ENCODE results near the gene ATP5MG.
"Not testable (repeated sequence)": the region's sequence is repeated elsewhere in the genome, so short reads cannot be mapped to it uniquely, and the experiment has no call there.

ATP5MG gene, protein sequence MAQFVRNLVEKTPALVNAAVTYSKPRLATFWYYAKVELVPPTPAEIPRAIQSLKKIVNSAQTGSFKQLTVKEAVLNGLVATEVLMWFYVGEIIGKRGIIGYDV

DNA sequence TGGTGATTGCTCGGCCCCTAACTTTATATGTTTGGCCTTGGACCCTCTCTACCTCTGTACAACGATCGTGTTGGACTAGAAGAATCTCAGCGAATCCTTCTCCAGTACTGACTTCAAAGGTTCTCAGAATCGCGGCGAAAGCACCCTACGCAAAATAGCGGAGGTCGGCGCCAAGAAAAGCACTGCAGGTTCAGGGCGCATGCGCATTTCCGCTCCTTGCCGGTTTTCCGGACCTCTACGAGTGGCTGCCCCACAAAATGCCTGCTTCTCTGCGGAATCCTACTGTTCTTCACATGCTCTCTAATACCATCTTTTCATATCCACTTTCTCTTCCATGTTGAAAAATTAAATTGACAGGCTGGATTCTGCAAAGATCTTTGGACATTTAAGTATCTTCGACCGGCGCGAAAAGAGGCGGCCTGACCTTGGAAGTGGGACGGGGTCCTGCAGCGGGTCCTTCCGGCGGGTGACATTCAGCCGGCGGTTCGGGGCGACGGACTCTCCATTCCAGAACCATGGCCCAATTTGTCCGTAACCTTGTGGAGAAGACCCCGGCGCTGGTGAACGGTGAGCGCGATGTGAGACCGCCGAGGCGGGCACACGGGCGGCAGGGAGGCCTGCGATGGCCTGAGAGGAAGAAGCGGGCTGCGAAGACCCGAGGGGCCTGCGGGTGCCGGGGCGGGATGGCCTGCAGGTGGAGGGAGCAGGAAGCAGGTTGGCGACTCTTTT lies at the start of gene ATP5MG:
Gene ATP5MG, plus strand, starts transcription at position 456 of the 729 bp plus-strand sequence. Its CDS starts 60 bp downstream, at position 516.
- peak; percentile 95 to 97 (median 96) for DNase-seq

DNA sequence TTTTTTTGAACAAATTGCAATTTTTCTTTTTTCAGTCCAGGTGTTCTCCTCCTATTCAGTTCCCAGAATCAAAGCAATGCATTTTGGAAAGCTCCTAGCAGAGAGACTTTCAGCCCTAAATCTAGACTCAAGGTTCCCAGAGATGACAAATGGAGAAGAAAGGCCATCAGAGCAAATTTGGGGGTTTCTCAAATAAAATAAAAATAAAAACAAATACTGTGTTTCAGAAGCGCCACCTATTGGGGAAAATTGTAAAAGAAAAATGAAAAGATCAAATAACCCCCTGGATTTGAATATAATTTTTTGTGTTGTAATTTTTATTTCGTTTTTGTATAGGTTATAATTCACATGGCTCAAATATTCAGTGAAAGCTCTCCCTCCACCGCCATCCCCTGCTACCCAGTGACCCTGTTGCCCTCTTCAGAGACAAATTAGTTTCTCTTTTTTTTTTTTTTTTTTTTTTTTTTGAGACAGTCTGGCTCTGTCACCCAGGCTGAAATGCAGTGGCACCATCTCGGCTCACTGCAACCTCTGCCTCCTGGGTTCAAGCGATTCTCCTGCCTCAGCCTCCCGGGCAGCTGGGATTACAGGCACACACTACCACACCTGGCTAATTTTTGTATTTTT lies 48.2 kb upstream of the ATP5MG start:
- peak; percentile 57 to 79 (median 75) for DNase-seq

DNA sequence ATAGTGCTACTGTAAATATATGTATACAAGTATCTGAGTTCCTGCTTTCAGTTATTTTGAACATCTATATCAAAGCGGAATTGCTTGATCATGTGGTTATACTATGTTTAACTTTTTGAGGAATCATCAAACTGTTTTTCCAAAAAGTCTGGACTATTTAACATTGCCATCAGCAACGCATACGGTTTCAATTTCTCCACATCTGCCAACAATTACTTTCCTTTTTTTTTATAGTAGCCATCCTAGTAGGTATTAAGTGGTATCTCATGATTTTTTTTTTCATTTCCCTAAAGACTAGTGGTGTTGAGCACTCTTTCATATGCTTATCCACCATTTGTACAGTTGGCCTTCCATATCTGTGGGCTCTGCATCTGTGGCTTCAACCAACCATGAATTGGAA lies 43.3 kb upstream of the ATP5MG start:
- no peak for DNase-seq

DNA sequence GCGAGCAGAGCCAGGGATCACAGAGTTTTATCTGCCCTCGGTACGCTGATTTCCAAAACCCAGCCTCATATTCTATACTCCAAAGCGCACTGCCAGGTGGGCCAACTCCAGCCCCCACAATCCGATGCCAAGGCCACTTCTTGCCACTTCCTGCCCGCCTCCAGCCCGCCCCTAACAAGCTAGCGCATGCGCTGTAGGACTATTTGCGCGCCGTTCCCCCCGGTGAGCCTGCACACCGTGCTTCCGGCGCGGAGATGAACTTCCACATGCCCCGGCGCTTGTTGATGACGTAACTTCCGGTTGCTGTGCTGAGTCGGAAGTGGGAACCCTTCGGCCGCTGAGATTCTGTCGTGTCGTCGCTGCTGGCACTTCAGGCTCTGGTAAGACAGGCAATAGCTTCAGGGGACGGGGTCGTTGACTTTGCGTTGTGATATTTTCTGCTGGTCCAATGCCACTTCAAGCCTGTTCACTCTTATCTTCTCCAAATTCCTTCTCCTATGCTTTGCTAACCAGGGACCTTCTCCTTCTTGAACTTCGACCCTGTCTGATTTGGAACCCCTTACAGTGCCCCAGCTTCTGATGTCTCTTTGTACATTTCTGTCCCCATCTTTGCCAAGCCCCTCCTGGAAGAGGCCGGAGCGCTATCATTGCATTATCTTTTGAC lies 42.0 kb upstream of the ATP5MG start, which contains the start of gene UBE4A:
Gene UBE4A, plus strand, starts transcription at position 306 of the 664 bp plus-strand sequence. CDS start 5,481 bp downstream, outside the sequence.
- DNase-seq: peak; percentile 96 to 98 (median 97)

DNA sequence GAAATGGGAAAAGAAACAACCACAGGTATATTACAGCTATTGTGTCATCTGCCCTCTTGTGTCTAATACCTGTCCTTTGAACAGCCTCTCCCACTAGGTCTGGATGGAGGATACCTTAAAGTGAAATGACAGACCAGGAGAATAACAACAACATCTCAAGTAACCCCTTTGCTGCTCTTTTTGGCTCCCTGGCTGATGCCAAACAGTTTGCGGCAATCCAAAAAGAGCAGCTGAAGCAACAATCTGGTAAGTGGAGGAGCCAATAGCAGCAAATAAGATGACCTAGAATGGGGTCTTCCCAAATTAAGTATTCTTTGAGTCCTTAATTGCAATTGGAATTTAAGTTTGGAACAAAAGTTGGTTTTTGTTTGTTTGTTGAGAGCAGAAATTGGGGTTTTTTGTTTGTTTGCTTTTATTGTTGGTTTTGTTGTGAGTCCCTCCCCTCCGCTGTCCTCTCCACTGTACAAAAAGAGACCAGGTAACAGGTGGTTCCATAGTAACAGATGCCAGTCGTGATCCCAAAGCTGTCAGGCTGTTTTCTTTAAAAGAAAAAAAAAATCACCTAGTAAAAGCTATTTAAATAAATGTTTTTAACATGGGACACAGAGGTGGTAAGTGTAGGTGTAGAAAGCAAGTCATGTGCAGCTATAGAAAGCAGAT lies 36.3 kb upstream of the ATP5MG start:
- DNase-seq: no peak

DNA sequence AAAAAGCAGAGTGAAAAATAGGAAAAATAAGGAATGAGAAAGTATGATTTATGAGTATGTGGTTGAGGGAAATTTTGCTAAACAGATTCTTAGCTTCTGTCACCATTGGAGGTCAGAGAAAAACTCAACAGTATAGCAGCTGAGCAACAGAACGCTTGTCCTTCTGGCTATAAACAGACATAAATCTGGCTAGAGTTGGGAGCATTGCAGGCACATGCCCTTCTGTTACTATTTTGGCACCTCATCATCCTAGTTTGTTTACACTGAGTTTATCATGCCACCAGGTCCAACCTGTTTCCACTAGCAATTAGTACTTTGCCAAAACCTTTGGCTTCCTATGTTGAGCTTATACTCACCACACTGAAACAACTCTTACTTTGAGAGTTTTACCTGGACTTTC lies 35.1 kb upstream of the ATP5MG start:
- DNase-seq: no peak

DNA sequence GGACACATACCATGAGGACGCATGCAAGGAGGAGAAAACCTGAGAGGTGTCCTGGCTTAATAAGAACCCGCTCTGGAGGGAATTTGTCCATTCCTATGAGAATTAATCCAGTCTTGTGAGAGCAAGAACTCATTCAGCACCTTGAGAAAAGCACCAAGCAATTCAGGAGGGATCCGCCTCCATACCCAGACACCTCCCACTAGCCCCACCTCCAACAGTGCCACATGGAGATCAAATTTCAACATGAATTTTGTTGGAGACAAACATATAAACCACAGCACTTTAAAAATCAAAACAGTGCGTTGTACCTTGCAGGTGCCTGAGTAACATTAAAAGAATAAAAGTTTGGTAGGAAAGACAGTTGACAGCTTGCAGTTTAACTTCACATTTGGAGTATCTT lies 30.6 kb upstream of the ATP5MG start:
- no peak for DNase-seq

DNA sequence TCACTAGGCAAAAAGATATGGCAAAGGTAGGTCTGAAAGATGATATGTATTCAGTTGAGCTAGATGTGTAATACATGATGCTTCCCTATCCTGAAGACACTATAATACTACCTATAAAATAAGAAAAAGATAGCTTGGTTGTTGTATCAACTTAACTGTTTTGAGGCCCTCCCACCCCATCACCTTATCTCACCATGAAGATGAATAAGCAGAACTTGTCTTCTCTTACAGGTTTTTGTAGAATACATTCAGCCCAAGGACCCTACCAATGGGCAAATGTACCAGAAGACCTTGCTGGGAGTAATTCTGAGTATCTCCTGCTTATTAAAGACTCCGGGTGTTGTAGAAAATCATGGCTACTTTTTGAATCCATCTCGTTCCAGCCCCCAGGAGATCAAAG lies 28.1 kb upstream of the ATP5MG start:
- no peak for DNase-seq

DNA sequence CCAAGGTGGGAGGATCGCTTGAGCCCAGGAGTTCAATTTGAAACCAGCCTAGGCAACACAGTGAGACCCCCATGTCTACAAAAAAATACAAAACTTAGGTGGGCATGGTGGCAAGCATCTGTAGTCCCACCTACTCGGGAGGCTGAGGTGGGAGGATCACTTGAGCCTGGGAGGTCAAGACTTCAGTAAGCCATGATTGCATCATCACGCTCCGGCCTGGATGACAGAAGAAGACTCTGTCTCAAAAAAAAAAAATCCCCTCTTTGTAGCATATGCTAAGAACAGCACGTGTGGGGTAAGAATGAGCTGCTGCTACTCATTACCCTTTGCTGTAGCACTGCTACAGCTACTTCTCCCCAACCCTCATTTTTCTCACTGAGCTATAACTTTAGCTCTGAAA lies 27.5 kb upstream of the ATP5MG start:
- DNase-seq: no peak

DNA sequence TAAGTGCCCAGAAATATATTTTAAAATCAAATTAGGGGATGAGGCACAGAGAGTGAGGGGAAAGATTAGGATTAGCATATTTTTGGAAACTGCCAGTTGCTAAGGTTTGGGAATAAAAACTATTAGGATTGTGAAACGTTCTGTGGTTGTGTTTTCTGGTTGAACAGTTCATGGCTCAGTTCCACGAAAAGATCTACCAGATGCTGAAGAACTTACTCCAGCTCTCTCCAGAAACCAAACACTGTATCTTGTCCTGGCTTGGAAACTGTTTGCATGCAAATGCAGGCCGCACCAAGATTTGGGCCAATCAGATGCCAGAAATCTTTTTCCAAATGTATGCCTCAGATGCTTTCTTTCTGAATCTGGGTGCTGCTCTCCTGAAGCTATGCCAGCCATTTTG lies 26.7 kb upstream of the ATP5MG start:
- DNase-seq: no peak

DNA sequence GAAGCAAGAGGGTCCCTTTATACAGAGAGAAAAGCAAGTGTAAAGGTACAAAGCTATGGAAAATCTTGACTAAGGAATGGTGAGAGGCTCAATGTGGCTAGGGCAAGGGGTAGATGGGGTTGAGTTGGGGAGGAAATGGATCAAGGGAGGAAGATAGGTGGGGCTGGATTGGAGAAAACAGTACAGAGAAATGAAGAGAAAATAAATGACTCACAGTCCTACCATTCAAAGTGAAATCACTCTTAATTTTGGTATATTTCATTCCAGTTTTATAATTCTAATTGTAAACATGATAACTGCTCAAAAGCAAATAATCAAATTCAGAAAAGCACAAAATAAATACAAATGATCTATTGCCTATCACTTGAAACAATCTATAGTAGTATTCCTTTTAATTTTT lies 25.4 kb upstream of the ATP5MG start:
- DNase-seq: no peak

DNA sequence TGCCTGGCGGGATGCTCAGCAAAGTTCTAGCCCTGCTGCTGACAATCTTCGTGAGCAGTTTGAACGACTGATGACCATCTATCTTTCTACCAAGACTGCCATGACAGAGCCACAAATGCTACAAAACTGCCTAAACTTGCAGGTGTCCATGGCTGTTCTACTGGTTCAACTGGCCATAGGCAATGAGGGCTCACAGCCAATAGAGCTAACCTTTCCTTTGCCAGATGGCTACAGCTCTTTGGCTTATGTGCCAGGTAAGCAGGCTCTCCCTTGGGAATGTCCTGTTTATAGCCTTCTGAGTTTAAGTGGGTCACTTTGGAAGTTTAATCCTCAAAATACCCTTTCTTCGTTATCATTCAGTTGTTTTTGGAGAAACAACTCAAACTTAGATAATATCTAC lies 21.9 kb upstream of the ATP5MG start:
- DNase-seq: no peak

DNA sequence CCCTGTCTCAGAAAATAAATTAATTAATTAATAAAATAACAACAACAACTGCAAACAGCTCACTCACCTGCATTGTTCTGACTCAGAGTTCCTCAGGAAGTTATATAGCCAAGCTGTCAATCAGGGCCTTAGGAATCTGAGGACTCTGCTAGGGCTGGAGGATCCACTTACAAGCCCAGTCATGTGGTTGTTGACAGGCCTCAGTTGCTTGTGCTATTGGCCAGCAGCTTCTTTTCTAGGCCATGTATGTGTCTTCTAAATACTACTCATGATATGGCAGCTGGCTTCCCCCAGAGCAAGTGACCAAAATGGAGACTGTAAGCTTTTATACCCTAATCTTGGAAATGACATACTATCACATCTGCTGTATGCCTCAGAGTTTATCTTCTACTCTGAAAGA lies 20.8 kb upstream of the ATP5MG start:
- DNase-seq: no peak

DNA sequence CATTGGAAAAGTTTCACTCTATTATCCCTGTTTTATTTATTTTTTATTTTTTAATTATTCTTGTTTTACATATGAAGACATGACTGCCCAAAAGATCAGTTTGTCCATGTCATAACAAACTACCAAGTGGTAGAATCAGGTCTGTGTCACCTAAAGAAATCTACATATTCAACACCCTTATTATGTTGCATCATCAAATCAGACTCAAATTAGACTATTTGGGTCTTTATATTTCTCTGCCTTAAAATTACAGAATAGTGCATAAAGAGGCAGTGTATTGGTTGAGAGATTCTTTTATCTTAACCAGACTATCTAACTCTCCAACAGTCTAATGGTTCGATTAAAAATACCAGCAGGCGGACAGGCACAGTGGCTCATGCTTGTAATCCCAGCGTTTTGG lies 18.5 kb upstream of the ATP5MG start:
- no peak for DNase-seq

DNA sequence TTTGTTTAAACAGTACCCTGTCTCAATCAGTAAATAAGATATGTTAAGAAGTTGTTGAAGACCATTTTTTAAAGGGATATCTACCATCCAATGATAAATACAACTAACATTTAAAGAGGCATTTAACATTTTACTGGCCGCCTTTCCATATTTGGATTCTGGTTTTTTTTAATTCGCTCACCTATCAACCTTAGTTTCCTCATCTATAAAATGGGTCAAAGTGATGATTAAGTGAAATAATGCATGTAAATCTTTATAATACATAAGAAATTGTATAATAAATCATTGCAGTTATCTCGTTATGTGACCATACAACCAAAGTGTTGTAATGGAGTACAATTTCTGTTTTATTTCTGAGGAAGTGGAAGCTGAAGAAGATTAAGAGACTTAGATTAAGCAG lies 17.7 kb upstream of the ATP5MG start:
- no peak for DNase-seq

DNA sequence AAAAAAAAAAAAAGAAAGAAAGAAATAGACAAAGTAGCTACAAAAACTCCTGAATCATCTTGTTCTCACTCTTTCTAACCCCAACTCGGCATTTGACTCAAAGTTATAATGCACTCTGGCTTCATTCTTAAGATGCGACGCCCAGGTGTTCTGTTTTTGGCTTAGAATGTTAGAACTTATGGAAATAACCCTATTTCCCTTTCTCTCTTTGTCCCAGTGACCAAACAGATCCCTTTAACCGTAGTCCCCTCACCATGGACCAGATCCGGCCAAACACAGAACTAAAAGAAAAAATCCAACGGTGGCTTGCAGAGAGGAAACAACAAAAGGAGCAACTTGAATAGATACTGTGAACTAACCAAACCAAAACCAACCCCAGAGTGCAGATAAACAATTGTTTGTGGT lies 5.3 kb upstream of the ATP5MG start:
- no peak for DNase-seq

DNA sequence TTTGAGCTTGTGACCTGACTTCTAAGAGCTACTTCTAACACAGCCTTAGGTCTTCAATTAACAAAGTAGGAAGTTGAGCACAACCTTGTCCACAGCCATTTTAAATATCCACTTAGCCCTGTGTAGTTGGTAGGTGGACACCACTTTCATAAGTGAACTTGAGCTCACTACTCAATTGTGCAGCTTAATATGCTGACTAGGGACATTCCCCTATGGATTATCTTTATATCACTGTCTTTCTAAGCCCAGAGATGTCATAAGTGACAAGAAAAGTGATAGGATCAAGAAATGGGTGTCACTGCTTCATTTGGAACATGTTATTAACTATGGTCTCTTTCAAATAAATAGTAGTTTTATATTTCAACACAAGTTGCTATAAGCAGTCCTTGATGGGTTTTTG lies 4.0 kb upstream of the ATP5MG start:
- no peak for DNase-seq

DNA sequence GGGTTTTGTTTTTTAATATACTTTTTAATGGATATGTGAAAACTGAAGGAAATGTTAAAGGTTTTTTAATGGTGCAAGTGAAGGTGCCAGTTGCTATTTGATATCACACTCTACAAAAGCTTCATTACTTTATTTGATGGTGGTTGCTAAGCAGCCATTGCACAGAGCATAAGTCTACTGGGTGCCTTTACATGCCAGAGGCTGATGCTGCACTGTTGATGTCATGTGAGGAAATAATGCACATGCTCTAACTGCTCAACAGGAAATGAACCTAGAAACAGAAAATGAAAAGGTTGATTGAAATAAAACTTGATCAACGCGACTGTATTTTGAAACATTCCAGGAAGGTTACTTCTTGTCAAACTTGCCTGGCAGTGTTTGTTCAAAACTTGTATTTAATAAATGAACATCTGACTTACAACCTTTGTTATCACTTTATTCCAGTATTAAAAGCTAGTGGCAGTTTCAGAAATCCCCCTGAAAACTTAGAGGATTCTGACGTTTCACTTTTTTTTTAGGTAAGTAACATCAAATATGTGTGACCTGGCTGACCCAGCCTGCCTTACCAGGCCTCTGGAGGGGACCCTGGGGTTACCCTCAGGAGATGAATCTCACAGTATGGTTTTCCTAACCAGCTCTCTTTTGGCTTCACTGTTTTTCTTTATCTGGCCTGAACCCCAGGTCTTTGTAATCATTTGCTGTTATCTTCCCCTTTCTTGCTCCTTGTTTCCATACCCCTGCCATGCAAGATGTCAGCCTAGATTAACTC lies 2.4 kb upstream of the ATP5MG start:
- peak in 1 of 3 donors; percentile 21 for DNase-seq

DNA sequence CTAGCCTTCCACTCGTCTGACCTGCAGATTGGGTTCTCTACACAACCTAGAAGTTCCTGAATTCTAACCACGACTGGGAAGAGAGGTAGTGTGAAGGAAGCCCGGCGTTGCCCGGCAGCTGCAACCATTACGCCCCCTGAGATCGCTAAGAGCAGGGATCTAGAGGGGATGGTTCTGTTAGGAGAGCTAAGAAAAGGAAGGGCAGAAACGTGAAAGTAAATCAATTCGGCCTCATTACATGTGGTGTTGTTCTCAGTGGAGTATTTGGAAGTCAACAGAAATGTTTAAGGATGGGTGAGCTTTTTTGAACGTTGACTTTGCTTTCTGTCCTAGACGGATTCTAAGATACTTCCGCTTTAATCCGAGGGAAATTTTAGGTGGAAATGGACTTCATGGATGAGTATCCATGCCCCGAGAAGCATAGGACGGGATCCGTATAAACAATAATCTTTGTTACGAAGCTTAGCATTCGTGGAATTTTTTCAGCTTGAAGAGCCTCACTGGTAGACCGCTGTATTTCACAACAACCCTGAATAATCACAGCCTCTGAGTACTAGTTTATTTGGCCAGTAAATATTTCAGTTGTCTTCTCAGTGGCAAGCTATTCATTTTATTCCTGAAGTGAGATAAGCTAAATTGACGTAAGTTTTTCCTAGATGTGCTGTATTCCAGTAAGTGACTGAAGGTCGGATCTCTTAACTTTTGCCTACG lies 629 bp downstream of the ATP5MG start:
- peak; percentile 31 to 55 (median 49) for DNase-seq

DNA sequence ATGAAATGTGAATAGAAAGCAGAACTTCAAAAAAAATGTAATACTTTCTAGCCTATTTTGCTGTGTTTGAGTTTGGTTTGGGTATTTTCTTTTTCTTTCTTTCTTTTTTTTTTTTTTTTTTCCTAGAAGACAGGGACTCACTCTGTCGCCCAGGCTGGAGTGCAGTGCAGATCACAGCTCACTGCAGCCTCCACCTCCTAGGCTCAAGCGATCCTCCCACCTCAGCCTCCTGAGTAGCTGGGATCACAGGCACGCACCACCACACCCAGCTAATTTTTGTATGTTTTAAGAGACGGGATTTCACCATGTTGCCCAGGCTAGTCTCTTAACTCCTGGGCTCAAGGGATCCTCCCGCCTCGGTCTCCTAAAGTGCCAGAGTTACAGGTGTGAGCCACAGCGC lies 1.2 kb downstream of the ATP5MG start:
- DNase-seq: not testable (repeated sequence)

DNA sequence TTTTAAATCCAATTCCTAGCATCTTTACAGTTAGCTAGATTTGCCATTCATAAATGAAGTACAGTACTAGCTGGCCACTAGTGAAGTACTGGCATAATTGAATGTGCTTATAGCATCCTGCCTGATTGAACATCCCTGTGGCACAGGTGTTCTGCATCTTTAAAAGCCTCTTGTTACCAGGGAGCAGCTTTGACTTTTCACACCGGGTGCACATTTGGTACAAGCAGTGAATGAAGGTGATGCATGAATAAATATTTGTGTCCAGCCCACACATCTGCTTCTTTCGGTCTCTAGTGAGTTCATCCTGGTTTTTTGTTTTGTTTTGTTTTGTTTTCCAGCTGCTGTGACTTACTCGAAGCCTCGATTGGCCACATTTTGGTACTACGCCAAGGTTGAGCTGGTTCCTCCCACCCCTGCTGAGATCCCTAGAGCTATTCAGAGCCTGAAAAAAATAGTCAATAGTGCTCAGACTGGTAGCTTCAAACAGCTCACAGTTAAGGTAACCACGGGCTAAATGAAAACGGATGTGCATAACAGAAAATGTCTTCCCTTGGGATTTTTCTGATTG lies 5.3 kb downstream of the ATP5MG start:
- DNase-seq: no peak

Data from suppressor macrophage treated with lipopolysaccharide for 1 hour (primary cell).